GM12875 (cell line): ENCODE data around the gene SMARCC2.

Experiments used
- H3K4me3 ChIP-seq: one replicate; pipeline ENCODE4 v1.5.1; 2011; ENCODE audit warnings: low read depth, low read length, control low read depth
- TF ChIP-seq, protein P1 (sequence below): IDR thresholded peaks from 2 replicates; pipeline ENCODE4 v1.5.1; 2011; ENCODE audit warnings: low read depth, mild to moderate bottlenecking, control low read depth, inconsistent platforms, low read length, moderate library complexity, borderline replicate concordance; ENCODE audit not compliant: insufficient read depth

SMARCC2 gene

DNA sequence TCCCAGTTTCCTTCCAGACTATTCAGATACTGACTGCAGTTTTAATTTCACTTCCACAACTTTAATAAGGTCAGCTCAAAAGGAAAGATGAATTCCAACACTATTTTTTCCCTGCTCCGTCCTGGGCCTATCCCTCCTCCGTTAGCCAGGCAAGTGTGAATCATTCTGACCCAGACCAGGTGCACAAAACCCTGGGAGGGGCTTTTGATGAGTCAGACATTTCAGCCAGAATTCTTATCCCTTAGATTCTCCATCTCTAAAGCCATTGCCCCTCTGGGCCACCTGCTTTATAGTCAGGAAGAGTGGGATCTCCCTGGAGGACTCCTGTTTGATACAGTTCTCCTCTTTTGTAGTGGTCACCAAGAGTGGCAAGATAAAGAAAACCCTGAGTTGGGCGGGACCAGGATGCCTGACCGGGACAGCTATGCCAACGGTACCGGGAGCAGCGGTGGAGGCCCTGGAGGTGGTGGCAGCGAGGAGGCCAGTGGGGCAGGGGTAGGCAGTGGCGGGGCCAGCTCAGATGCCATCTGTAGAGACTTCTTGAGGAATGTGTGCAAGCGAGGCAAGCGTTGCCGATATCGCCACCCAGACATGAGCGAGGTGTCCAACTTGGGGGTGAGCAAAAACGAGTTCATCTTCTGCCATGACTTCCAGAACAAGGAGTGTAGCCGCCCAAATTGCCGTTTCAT is 69.0 kb downstream of the SMARCC2 start:
- TF ChIP-seq, protein P1, sequence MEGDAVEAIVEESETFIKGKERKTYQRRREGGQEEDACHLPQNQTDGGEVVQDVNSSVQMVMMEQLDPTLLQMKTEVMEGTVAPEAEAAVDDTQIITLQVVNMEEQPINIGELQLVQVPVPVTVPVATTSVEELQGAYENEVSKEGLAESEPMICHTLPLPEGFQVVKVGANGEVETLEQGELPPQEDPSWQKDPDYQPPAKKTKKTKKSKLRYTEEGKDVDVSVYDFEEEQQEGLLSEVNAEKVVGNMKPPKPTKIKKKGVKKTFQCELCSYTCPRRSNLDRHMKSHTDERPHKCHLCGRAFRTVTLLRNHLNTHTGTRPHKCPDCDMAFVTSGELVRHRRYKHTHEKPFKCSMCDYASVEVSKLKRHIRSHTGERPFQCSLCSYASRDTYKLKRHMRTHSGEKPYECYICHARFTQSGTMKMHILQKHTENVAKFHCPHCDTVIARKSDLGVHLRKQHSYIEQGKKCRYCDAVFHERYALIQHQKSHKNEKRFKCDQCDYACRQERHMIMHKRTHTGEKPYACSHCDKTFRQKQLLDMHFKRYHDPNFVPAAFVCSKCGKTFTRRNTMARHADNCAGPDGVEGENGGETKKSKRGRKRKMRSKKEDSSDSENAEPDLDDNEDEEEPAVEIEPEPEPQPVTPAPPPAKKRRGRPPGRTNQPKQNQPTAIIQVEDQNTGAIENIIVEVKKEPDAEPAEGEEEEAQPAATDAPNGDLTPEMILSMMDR: no peak
- H3K4me3 ChIP-seq: no peak overlapping the region

DNA sequence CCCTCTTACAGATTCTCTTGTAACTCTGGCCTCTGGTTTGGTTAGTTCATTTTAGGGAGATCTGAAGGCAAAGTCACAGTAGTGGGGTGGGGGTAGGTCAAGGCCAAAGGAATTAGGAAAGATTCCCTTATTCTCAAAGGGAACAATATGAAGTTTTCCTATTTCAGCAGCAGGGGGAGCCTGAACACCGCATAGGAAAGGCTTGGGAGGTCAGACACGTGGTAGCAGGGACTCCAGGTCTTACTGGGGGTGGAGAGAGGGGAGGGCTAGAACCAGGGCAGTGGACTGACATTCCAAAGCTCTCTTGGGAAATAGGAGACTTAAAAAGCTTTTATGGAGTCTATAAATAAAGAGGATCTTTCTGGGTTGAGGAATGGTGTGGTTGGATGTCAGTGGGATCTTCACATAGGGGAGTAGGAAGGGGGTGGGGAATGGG is 69.9 kb downstream of the SMARCC2 start:
- no peak overlapping the region for H3K4me3 ChIP-seq
- TF ChIP-seq, protein P1: peak; percentile 61; the same call in 1 of the 2 replicates

DNA sequence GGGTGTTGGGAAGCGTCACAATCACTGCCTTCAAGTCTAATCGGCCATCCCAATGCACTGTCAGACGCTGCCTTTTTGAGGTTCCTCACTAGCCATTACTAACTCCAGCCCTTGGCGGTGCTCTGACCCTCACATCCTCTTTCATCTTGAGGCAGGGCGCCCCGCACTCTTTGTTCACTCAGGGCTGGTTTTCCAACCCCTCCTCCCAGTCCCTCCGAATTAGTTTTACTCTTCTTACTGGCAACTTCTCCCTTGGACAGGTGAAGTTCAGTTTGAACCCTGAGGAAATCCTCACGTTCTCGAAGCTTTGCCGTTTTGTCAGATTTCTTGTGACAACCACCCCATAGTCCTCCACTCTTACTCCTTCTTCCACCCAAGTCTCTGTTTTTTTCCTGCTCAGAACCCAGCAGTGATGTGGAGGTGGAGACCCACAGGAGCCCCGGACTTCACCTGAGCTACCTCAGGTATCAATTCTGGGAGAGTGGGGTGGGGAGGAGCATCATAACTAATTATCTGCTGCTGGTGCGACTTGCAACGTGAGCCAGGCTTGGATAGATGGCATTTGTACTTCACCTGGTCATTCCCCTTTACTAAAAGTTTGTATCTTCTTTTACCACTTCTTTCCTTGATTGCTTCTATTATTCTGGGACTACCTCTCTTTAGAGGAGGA is 70.5 kb downstream of the SMARCC2 start:
- H3K4me3 ChIP-seq: peak overlapping the region; percentile 61
- TF ChIP-seq, protein P1: no peak

DNA sequence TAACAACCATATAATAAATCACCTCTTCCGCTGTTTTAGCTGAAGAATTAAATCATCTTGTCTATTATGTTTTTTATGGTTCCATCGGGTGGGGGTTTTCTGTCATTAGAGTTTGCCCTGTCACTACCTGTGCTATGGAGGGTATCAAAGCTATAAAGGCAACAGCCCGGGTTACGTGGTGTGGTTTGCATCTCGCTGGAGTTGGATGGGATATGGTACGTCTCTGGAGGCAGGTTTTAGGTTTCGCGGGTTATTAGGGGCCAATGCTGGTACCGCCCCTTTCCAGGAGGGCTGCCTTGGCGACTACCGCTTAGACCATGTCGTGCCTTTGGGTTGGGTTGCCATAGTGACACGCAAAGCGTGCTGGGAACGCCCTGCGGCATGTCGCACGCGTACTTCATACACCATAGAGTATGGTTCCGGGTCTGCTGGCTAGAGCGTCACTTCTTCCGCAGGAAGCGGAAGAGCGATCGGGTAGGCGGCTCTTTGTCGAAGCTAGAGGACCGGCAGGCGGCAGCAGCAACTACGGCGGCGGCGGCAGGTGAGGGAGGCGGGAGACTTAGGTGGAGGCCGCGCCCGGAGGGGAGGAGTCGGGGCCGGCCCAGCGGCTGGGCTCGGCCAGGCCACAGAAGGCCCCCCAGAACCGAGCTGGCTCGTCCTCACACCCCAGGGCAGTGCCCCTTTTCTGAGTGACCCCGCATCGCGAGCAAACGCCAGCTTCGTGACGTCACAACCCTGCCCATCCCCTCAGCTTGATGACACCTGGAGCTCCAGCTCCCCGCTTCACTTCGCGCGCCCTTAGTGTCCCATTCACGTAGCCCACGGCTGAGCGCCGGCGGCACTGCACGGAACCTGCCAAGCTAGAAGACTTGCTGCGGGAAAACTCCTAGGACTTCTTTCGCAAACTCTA is 71.2 kb downstream of the SMARCC2 start, which contains the start of gene ZC3H10:
Gene ZC3H10, plus strand, starts transcription at position 489 of the 910 bp plus-strand sequence. CDS start 2,297 bp downstream, outside the sequence.
- TF ChIP-seq, protein P1: peak; percentile 47

DNA sequence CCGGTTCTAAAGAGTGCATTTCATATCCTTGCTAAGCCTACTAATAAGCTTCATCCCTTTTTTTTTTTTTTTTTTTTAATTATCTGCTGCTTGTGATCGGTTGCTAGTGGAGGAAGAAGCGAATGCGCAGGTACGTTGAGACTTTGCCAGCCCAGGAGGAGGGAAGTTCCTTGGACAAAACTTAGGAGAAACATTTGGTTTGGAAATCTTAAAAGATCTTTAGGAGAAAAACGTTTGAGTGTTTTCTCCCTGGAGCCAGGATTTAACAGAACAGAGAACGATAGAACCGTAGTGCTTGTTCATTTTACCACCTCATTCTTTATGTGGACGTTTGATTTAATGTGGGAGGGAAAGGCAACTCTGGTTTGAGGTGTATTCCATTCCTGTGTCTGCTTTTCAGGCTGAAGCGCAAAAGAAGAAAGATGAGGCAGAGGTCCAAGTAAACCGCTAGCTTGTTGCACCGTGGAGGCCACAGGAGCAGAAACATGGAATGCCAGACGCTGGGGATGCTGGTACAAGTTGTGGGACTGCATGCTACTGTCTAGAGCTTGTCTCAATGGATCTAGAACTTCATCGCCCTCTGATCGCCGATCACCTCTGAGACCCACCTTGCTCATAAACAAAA is 72.1 kb downstream of the SMARCC2 start:
- H3K4me3 ChIP-seq: peak overlapping the region; percentile 78

More for the DNA sequence above, 71.2 kb downstream of the SMARCC2 start, which contains the start of gene ZC3H10:
- H3K4me3 ChIP-seq: peak within 1 kb of the TSS; percentile 78

DNA sequence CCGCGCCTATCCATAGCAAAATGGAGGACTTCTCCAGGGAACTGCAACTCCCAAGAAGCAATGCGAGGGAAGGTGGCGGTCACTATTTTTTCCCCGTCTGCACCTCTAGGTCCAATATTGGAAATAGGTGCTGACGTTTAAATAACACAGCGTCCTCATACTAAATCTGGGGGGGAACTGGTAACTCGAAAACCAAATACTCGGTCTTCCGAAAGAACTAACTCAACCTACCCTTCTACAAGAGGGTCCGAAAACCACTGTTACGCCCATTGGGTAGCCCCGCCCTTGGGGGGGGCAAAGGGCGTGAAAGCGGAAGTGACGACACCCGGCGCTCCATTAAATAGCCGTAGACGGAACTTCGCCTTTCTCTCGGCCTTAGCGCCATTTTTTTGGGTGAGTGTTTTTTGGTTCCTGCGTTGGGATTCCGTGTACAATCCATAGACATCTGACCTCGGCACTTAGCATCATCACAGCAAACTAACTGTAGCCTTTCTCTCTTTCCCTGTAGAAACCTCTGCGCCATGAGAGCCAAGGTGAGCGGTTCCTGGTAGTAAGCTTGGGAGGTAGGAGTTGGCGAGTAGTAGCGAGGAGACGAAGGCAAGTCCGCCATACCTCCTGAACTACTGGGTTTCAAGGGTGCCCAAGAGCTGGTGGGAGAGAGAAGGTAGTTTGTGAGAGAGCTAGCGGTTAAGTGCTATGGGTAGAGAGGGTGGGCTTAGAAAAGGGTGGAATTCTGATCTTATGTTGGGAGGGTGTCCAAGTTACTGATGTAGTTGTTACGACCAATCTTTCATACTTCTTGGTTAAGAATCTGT is 72.8 kb downstream of the SMARCC2 start, which contains the start of gene RPL41:
Gene RPL41, plus strand, starts transcription at position 367 of the 815 bp plus-strand sequence.
- TF ChIP-seq, protein P1: no peak
- peak within 1 kb of the TSS; percentile 78 for H3K4me3 ChIP-seq
